Mammary epithelial cell (primary cell): ENCODE data around the gene POLDIP2.

Experiments
- EZH2 ChIP-seq: IDR thresholded peaks from 2 replicates; pipeline ENCODE4 v1.6.1; 2012; ENCODE audit warnings: low read length, inconsistent platforms, borderline replicate concordance
- TF ChIP-seq, protein P1 (sequence below), 2 donors: IDR thresholded peaks in 1 of 2; conservative IDR thresholded peaks in 1 of 2; 2 replicates each; pipeline ENCODE4 v1.5.1; 2011 to 2012; ENCODE audit warnings: inconsistent platforms in 2 of 2, low read length in 2 of 2, mild to moderate bottlenecking in 2 of 2, control low read depth in 1 of 2, low read depth in 1 of 2; ENCODE audit not compliant: insufficient read depth in 1 of 2; ENCODE audit errors: extremely low read depth in 1 of 2

DNA sequence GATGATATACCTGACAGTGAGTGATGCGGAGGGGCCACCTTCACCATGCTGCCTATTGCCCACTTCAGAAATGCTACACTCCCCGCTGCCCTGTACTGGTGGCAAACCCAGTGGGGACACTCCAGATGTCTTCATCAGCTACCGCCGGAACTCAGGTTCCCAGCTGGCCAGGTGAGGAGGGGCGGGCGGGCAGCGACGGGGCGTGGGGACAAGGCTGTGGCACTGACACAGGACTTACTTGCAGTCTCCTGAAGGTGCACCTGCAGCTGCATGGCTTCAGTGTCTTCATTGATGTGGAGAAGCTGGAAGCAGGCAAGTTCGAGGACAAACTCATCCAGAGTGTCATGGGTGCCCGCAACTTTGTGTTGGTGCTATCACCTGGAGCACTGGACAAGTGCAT is 30.8 kb upstream of the POLDIP2 start:
- no peak for TF ChIP-seq EZH2
- TF ChIP-seq, protein P1, sequence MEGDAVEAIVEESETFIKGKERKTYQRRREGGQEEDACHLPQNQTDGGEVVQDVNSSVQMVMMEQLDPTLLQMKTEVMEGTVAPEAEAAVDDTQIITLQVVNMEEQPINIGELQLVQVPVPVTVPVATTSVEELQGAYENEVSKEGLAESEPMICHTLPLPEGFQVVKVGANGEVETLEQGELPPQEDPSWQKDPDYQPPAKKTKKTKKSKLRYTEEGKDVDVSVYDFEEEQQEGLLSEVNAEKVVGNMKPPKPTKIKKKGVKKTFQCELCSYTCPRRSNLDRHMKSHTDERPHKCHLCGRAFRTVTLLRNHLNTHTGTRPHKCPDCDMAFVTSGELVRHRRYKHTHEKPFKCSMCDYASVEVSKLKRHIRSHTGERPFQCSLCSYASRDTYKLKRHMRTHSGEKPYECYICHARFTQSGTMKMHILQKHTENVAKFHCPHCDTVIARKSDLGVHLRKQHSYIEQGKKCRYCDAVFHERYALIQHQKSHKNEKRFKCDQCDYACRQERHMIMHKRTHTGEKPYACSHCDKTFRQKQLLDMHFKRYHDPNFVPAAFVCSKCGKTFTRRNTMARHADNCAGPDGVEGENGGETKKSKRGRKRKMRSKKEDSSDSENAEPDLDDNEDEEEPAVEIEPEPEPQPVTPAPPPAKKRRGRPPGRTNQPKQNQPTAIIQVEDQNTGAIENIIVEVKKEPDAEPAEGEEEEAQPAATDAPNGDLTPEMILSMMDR (conservative IDR thresholded peaks at IDR 0.05 in 1 of 2, IDR thresholded peaks at IDR 0.05 in 1 of 2; ENCODE audit: extremely low read depth in 1 of 2, insufficient read depth in 1 of 2, low read depth in 1 of 2, low read length in 2 of 2), result no peak
